ENCODE data around the gene MYOCD. TPM values are rescaled to one million over a fixed set of nuclear protein-coding genes. Genes with fewer than 3 reads are reported as not detected.

MYOCD gene, protein sequence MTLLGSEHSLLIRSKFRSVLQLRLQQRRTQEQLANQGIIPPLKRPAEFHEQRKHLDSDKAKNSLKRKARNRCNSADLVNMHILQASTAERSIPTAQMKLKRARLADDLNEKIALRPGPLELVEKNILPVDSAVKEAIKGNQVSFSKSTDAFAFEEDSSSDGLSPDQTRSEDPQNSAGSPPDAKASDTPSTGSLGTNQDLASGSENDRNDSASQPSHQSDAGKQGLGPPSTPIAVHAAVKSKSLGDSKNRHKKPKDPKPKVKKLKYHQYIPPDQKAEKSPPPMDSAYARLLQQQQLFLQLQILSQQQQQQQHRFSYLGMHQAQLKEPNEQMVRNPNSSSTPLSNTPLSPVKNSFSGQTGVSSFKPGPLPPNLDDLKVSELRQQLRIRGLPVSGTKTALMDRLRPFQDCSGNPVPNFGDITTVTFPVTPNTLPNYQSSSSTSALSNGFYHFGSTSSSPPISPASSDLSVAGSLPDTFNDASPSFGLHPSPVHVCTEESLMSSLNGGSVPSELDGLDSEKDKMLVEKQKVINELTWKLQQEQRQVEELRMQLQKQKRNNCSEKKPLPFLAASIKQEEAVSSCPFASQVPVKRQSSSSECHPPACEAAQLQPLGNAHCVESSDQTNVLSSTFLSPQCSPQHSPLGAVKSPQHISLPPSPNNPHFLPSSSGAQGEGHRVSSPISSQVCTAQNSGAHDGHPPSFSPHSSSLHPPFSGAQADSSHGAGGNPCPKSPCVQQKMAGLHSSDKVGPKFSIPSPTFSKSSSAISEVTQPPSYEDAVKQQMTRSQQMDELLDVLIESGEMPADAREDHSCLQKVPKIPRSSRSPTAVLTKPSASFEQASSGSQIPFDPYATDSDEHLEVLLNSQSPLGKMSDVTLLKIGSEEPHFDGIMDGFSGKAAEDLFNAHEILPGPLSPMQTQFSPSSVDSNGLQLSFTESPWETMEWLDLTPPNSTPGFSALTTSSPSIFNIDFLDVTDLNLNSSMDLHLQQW
- total RNA-seq = 1 to 10 TPM in 1 of 4 donors, under 1 TPM in 3; 0.34 to 2.8 (median 0.78) TPM

DNA sequence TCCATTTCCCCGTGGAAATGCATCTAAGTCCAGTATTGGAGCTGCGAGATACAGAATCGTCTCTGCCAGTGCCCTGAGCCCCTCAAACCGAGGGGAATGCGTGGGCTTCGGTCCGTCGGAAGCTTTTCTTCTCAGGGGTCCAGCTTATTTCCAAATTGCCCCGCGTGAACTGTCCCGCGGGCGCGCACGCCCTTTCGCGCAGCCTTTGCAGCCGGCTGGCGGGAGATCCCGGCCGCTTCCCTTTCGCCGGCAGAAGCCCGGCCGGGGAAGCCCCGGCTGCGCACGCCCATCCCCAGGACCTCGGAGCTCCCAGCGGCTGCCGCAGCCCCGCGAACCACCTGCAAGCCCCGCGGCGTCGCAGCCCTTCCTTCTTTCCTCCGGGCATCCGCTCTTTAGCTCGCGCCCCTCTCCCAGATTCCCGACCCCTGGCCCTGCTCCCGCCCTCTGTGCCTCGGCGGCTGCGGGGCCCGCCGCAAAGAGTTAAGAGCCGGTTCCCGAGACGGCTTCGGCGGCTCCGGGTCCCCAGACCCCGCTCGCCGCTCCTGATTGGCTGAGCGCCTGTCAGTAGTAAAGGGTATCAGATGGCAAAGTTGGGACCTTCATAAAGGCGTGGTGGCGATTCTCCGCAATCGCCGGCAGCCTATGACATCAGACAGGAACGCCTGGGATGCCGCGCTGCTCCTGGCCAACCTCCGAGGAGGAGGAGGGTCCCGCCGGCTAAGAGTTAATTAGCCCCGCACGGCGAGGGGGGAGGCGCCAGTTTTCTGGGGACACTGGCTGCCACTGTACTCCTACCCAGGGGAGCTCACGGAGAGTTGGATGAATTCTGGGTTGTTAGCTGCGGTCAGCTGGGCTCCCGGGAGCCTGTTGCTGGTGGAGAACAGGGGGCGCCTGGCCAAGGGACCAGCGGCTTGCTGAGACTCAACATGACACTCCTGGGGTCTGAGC lies at the start of gene MYOCD:
MYOCD (plus strand) TSS at position 628 of the 948 bp plus-strand sequence; CDS start at position 927, 299 bp downstream.
- Histone ChIP-seq H3K36me3 (no peaks in the 10 kb centered on the region), H3K4me1 (peaks cover 16% of the 10 kb centered on the region), H3K27ac (no peak within 1 kb of the TSS), H3K4me3 (peak within 1 kb of the TSS; percentile 44), H3K27me3 (peaks cover 50% of the 10 kb centered on the region), H3K9me3 (no peaks in the 10 kb centered on the region)
- DNase-seq (ENCODE audit: low spot score in 2 of 2) = no peak
- no peak for TF ChIP-seq EP300 (IDR thresholded peaks at IDR 0.05)
- TF ChIP-seq, protein P1, sequence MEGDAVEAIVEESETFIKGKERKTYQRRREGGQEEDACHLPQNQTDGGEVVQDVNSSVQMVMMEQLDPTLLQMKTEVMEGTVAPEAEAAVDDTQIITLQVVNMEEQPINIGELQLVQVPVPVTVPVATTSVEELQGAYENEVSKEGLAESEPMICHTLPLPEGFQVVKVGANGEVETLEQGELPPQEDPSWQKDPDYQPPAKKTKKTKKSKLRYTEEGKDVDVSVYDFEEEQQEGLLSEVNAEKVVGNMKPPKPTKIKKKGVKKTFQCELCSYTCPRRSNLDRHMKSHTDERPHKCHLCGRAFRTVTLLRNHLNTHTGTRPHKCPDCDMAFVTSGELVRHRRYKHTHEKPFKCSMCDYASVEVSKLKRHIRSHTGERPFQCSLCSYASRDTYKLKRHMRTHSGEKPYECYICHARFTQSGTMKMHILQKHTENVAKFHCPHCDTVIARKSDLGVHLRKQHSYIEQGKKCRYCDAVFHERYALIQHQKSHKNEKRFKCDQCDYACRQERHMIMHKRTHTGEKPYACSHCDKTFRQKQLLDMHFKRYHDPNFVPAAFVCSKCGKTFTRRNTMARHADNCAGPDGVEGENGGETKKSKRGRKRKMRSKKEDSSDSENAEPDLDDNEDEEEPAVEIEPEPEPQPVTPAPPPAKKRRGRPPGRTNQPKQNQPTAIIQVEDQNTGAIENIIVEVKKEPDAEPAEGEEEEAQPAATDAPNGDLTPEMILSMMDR (IDR thresholded peaks at IDR 0.05) = no peak
- no peak for TF ChIP-seq POLR2AphosphoS5 (IDR thresholded peaks at IDR 0.05)
- no peak for TF ChIP-seq POLR2A (IDR thresholded peaks at IDR 0.05)
- WGBS = 1% methylated on average over 58 of the region's 78 CpGs

DNA sequence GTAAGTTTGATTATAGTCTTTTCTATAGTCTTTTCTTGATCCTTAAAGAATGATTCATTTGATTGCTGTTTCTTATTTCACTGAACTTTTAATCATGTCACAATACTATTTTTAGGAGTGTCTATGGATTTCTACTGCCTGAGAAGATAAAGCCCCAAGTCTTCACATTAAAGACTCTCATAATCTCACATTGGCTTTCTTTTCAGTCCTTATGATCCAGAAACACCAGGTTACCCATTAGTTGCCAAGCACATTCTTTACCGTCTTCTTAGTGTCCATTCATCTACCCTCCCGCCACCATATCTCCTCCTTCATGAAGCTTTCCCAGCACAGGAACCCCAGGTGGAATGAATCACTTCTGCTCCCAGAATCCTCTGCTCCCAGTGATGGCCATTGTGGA lies 49.5 kb upstream of the MYOCD start:
- no peak overlapping the region for H3K27ac ChIP-seq
- H3K4me3 ChIP-seq = no peak overlapping the region
- DNase-seq (ENCODE audit: low spot score in 2 of 2) = no peak
- no peaks in the 10 kb centered on the region for H3K4me1 ChIP-seq
- H3K36me3 ChIP-seq = no peaks in the 10 kb centered on the region
- TF ChIP-seq POLR2A (IDR thresholded peaks at IDR 0.05) (no peak), POLR2AphosphoS5 (IDR thresholded peaks at IDR 0.05) (no peak), EP300 (IDR thresholded peaks at IDR 0.05) (no peak)
- TF ChIP-seq, protein P1 (IDR thresholded peaks at IDR 0.05) = no peak
- no peaks in the 10 kb centered on the region for H3K27me3 ChIP-seq
- no peaks in the 10 kb centered on the region for H3K9me3 ChIP-seq
- WGBS = 88% methylated on average over 2 of the region's 2 CpGs

DNA sequence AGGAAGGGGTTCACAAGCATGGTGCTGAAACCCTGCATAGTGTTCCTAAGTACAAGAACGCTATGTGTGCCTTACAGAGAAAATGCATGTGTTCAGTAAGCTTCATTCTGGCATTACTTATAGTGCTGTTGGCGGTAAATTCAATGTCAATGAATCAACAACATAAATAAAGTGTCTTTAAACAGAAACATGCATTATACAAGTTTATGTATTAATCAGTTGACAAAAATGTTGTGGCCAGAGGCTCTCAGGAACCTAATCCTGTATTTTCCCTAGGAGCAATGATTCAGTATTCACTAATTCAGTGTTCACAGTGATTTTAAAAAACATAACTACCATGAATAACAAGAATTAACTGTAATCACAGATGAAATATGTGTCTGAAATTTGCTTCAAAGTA lies 47.1 kb upstream of the MYOCD start:
- H3K4me3 ChIP-seq = no peak overlapping the region
- H3K27me3 ChIP-seq = peaks cover 3% of the 10 kb centered on the region
- TF ChIP-seq, protein P1 (IDR thresholded peaks at IDR 0.05) = no peak
- no peak for TF ChIP-seq POLR2A (IDR thresholded peaks at IDR 0.05)
- TF ChIP-seq EP300 (IDR thresholded peaks at IDR 0.05) = no peak
- TF ChIP-seq POLR2AphosphoS5 (IDR thresholded peaks at IDR 0.05) = no peak
- no peaks in the 10 kb centered on the region for H3K9me3 ChIP-seq
- H3K4me1 ChIP-seq = no peaks in the 10 kb centered on the region
- DNase-seq (ENCODE audit: low spot score in 2 of 2) = no peak
- H3K27ac ChIP-seq = no peak overlapping the region
- H3K36me3 ChIP-seq = no peaks in the 10 kb centered on the region
- 72% methylated on average over 2 of the region's 2 CpGs for WGBS

DNA sequence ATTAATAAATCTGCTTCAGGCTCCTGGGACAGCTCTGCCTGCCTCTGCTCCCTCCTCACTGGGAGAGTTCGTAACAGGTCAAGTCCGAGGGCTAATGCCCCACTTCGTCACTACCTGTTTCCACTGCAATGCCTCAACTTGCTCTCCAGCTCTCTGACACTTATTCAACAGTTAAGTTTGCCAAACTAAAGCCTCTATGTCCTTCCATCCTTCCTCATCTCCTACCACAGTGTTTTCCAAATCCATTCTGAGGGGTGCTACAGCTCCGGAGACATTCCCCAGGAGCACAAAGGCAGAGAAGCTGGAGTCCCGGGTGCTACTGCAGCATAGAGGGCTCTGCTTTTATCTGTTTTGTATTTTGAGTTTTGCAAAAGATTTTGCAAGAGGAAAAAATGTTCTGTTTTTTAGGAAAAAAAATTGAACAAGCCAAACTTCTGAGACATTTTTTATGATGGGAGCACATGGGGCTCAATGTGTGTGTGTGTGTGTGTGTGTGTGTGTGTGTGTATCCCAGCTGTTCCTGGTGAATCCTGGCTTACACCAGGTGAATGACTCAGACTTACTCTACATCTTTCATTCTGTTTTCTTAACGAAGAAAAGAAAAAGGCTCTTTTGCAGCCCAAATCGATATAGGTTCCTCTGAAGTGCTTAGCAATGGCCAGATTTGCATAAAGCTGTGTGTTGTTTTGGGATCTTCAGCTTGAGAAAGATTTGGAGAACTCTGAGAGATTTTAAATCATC lies 46.1 kb upstream of the MYOCD start:
- no peak for DNase-seq (ENCODE audit: low spot score in 2 of 2)
- Histone ChIP-seq H3K27ac (no peak overlapping the region), H3K4me1 (no peaks in the 10 kb centered on the region), H3K9me3 (no peaks in the 10 kb centered on the region), H3K36me3 (no peaks in the 10 kb centered on the region), H3K4me3 (no peak overlapping the region), H3K27me3 (peaks cover 3% of the 10 kb centered on the region)
- no peak for TF ChIP-seq POLR2A (IDR thresholded peaks at IDR 0.05)
- TF ChIP-seq, protein P1 (IDR thresholded peaks at IDR 0.05) = no peak
- TF ChIP-seq EP300 (IDR thresholded peaks at IDR 0.05) = no peak
- TF ChIP-seq POLR2AphosphoS5 (IDR thresholded peaks at IDR 0.05) = no peak
- 46% methylated on average over 7 of the region's 7 CpGs for WGBS

Measured in suprapubic skin (tissue), 4 donors.